Astrocyte of the cerebellum (primary cell): ENCODE results near the gene RAD51B.

ENCODE experiments used
- DNase-seq: peaks from one replicate; pipeline ENCODE4 v3.0.0-alpha.2; 2011; ENCODE audit warnings: low read depth
- H3K4me3 ChIP-seq: 2 replicates; pipeline ENCODE4 v1.5.1; 2011; ENCODE audit warnings: mild to moderate bottlenecking, low read depth, low read length, moderate library complexity
- in situ Hi-C: cut with HindIII; loops from 2 replicates; pipeline ENCODE4 v1.10.0; 2017; ENCODE audit warnings: low sequenced_read_pairs
- TF ChIP-seq, protein P1 (sequence below): IDR thresholded peaks from 2 replicates; pipeline ENCODE4 v1.5.1; 2012; ENCODE audit warnings: low read length, low read depth, moderate library complexity, mild to moderate bottlenecking; ENCODE audit errors: missing control alignments

RAD51B gene

GRCh38 chr14:68135566-68135965, 316.0 kb downstream of the RAD51B start:
- no peak overlapping the region for H3K4me3 ChIP-seq
- TF ChIP-seq, protein P1, sequence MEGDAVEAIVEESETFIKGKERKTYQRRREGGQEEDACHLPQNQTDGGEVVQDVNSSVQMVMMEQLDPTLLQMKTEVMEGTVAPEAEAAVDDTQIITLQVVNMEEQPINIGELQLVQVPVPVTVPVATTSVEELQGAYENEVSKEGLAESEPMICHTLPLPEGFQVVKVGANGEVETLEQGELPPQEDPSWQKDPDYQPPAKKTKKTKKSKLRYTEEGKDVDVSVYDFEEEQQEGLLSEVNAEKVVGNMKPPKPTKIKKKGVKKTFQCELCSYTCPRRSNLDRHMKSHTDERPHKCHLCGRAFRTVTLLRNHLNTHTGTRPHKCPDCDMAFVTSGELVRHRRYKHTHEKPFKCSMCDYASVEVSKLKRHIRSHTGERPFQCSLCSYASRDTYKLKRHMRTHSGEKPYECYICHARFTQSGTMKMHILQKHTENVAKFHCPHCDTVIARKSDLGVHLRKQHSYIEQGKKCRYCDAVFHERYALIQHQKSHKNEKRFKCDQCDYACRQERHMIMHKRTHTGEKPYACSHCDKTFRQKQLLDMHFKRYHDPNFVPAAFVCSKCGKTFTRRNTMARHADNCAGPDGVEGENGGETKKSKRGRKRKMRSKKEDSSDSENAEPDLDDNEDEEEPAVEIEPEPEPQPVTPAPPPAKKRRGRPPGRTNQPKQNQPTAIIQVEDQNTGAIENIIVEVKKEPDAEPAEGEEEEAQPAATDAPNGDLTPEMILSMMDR: no peak

DNA sequence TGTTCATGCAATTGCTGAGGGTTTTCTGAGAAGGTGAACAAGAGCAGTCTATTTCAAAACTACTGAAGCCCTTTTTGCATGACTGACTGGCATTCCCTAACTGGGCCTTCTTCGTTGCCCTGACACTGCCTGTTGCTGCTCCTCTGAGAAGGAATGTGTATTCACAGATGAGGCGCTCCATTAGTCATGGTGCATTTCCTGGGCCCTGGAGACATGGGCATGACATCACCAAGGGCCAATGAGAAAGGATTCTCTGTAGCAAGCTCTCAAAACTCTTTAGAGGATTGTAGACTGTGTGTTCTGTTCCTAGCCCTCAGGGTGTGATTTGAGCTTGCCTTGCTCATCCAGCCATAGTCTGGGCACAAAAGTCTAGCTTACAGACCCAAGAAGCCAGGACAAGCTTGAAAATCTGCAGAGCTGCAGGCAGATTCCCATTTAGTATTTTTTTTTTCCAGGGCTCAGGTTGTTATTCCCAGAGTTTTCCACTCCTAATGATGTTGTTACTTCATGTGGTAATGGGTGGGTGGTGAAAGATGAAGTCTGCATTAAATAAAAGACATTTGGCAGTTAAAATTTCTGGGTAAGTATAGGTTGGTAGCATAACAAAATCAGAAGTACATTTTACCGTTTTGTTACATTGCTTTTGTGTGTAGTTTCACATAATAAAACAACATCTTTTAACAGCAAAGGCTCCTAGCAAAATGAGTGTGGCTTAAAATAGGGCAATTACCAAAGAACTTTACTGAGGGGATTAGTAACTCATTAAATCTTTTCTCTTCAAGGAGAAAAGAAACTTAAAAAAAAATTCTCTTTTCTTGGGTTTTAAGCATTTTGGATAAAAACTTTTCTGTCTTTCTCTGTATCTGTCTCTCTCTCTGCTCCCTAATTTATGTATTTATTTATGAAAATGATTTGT, 318.4 kb downstream of the RAD51B start:
- in situ Hi-C loops: no loop called here
- no peak overlapping the region for H3K4me3 ChIP-seq
- TF ChIP-seq, protein P1: no peak
- DNase-seq: peak; percentile 68

More at GRCh38 chr14:68135566-68135965, 316.0 kb downstream of the RAD51B start:
- in situ Hi-C loops: no loop called here
- no peak for DNase-seq

GRCh38 chr14:68139431-68140075, 320.0 kb downstream of the RAD51B start:
- no peak overlapping the region for H3K4me3 ChIP-seq
- TF ChIP-seq, protein P1: no peak
- in situ Hi-C loops: no loop called here
- no peak for DNase-seq

DNA sequence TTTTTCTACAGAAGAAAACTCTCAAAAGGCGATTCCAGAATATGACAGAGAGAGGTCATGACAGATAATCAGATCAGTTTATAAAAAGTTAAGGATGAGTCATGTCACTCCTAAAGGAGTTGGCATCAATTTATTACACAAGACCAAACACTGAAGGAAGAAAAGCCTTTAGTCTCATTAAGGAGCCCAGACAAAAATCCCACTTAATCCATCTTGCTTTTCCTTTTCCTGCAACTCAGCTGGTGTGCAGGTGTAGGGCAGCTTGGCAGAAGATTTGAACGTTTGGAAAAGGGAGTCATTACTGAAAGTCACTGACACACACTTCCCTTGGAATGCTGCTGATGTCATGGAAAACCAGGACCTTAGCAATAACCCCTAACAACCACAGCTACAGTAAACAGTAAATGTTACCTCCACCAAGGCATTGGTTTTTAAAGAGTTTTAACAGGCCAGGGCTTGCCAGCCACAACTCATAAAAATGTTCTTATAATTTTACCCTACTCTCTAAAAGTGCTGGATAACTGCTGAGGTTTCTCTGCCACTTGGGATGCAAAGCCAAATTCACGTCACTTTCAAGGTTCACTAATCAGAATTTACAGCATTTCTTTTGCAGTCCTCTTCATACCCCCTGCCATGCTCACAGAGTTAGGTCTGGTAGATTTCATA, 320.6 kb downstream of the RAD51B start:
- peak; percentile 98 for DNase-seq
- in situ Hi-C loops: no loop called here
- no peak overlapping the region for H3K4me3 ChIP-seq
- TF ChIP-seq, protein P1: no peak

DNA sequence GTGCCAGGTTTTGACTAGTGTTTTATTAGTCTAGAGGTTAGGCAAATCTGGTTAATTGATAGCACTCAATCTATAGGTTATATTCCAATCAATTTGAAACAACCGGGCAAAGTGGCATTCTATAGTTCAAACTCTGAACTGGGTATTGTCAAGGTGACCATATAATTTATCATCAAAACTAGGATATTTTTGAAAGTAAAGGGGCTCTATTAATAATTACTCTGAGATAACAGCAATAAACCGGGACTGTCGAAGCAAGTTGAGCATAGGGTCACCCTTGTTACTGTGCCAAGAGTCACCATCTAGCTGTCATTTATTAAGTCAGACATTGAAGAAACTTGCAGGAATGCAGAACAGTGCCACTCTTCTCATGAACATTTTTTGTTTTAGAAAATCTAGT, 321.2 kb downstream of the RAD51B start:
- TF ChIP-seq, protein P1: no peak
- H3K4me3 ChIP-seq: no peak overlapping the region
- no peak for DNase-seq
- in situ Hi-C loops: no loop called here

DNA sequence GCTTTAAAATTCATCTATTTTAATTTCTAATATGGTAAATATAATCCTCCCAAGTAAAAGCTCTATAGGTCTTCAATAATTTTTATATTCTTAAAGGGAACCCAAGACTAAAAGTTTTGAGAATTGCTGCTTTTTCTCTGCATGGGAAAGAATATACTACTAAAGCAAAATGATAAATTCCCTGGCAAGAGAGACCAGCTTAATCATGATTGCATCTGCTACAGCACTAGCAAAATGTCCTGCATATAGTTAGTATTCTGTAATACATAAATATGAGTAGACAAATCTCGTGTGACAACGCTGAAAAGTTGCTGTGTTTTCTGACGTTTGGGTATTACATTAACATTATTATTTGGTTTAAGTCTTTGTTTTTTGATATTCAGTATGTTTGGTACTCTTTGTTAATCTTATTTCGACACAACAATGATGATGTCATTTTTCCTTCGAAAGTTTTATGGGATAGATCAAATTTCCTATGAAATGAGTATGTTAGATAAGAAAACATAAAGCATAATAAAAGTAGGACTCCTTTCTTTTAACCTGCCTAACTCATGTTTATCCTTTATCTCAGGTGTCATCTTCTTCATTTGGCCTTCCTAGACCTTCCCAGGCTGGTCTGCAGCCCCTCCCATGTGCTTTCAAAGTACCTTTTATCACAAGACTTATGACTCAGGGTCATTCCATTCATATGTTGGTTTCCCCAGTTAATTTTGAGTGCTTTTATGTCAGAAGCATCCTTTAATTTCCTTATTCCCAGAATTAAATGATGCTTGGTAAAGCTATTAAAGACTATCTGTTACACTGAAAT, 321.9 kb downstream of the RAD51B start:
- TF ChIP-seq, protein P1: no peak
- in situ Hi-C loops: no loop called here
- no peak for DNase-seq
- H3K4me3 ChIP-seq: no peak overlapping the region
